D721Med (cell line): ENCODE measurements around the gene ZNF576.
"Not testable (repeated sequence)": the region's sequence is repeated elsewhere in the genome, so short reads cannot be mapped to it uniquely, and the experiment has no call there.

Experiments
- DNase-seq: peaks from one replicate; pipeline ENCODE4 v3.0.0; 2011; ENCODE audit warnings: low spot score; ENCODE audit not compliant: insufficient read length
- FAIRE-seq: peaks from 2 replicates; lab custom pipeline; 2011; peaks lifted over from hg19 to GRCh38; lab: Jason Lieb, UNC
- TF ChIP-seq, protein P1 (sequence below): IDR thresholded peaks from 2 replicates; pipeline ENCODE4 v1.5.1; 2012; ENCODE audit warnings: mild to moderate bottlenecking, control low read depth; ENCODE audit not compliant: insufficient read depth; ENCODE audit errors: missing control alignments

ZNF576 gene

DNA sequence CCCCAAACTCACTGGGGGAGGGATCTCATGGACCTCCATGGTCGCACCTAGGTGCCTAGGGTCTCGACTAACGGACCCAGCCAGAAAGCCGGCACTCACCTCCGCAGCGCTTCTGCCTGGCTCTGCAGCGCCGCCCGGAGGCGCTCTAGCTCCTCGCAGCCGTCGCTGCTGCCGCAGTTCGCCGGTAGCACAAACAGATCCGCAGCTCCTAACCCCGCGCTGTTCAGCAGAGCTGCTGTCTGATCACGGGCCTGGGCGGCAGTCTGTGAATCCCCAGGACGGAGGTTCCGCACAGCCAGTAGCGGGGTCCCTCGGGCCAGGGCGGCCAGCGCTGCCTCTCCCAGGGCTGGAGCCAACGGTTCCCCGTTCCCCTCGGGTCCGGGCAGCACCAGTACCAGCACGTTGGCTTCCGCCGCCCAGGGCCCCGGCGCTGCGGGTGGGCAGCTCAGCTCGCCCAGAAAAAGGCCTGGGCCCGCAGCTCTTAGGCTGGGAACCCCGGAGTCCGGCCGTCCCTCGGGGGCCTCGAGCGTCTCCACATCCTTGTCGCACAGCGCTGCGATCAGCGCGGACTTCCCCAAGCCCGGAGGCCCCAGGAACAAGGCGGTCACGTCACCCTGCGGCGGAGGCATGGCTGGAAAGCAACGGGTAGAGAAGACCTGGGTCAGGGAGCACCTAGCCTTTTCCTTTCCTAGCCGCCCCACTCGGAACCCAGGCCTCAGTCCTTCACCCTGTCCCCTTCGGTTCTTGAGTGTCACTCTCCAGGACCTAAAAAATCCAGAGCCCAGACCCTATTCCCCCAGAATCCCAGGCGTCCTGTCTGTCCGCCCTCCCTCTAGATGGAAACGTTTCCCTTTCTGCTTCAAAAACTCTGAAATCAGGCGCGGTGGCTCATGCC lies 1.4 kb upstream of the ZNF576 start:
- TF ChIP-seq, protein P1, sequence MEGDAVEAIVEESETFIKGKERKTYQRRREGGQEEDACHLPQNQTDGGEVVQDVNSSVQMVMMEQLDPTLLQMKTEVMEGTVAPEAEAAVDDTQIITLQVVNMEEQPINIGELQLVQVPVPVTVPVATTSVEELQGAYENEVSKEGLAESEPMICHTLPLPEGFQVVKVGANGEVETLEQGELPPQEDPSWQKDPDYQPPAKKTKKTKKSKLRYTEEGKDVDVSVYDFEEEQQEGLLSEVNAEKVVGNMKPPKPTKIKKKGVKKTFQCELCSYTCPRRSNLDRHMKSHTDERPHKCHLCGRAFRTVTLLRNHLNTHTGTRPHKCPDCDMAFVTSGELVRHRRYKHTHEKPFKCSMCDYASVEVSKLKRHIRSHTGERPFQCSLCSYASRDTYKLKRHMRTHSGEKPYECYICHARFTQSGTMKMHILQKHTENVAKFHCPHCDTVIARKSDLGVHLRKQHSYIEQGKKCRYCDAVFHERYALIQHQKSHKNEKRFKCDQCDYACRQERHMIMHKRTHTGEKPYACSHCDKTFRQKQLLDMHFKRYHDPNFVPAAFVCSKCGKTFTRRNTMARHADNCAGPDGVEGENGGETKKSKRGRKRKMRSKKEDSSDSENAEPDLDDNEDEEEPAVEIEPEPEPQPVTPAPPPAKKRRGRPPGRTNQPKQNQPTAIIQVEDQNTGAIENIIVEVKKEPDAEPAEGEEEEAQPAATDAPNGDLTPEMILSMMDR, result peak; percentile 84
- FAIRE-seq, result no peak
- DNase-seq, result no peak

- FAIRE-seq, result no peak
- TF ChIP-seq, protein P1, result no peak
These were observed 793 bp upstream of the ZNF576 start for GRCh38 chr19:43595605-43595998.

GRCh38 chr19:43596842-43597461 lies 557 bp downstream of the ZNF576 start:
- TF ChIP-seq, protein P1, result no peak
- no peak for DNase-seq
- FAIRE-seq, result no peak

More at GRCh38 chr19:43595605-43595998, 793 bp upstream of the ZNF576 start:
- no peak for DNase-seq

- TF ChIP-seq, protein P1, result no peak
- DNase-seq, result no peak
- no peak for FAIRE-seq
These were observed 1.5 kb downstream of the ZNF576 start for GRCh38 chr19:43597876-43598275.

- TF ChIP-seq, protein P1, result no peak
These were observed 2.2 kb downstream of the ZNF576 start for GRCh38 chr19:43598445-43599240.

DNA sequence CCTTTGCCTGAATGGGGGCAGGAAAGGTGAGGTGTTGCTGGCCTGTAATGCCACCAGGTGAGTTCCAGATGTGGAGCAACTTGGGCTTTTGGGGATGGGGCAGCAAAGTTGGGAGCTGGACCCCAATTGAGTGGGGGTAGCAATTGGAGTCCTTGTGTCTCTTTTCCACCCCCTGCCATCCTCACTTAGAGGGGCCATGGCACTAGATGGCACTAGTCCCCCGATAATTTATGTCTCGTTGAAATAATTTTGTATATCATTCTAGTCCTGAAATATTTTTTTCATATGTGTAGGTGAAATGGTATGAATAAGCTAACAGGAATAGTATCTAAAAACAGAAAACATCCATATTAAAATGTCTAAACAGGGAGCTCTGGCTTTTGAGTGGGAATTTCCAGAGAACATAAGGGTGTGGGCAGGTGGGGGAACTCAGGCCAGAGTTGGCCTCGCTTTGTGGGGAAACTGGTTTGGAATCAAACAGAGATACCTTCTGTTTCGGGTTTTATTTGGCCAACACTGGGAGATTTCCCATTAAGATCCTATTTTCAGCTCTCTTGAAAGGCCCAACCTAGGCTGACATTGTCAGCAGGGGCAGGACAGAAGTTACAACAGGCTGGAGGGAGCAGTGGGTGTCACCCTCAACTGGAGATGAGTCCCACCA lies 3.4 kb downstream of the ZNF576 start:
- FAIRE-seq (no peak), DNase-seq (no peak)

More at GRCh38 chr19:43598445-43599240, 2.2 kb downstream of the ZNF576 start:
- no peak for DNase-seq
- no peak for FAIRE-seq

GRCh38 chr19:43600326-43600725 lies 3.9 kb downstream of the ZNF576 start:
- DNase-seq, FAIRE-seq: not testable (repeated sequence)

More for the DNA sequence above, 3.4 kb downstream of the ZNF576 start:
- TF ChIP-seq, protein P1, result no peak
